HT1080 (cell line): ENCODE data around the gene EBF3. TPM values are rescaled to one million over a fixed set of nuclear protein-coding genes. Genes with fewer than 3 reads are reported as not detected.
"Not testable (repeated sequence)": the region's sequence is repeated elsewhere in the genome, so short reads cannot be mapped to it uniquely, and the experiment has no call there.

ENCODE experiments used
- DNase-seq: peaks from one replicate; pipeline ENCODE4 v3.0.0-alpha.2; 2015; ENCODE audit warnings: low read depth
- total RNA-seq: library from RNA; depleted of rRNA; stranded (reverse); fragments of >200 nt; shearing (Covaris generic); gene quantifications from 2 replicates; pipeline ENCODE4 v1.2.3, GENCODE V29; 2014

The EBF3 gene
- total RNA-seq, 1 experiment from 2014 or later = not detected

DNA sequence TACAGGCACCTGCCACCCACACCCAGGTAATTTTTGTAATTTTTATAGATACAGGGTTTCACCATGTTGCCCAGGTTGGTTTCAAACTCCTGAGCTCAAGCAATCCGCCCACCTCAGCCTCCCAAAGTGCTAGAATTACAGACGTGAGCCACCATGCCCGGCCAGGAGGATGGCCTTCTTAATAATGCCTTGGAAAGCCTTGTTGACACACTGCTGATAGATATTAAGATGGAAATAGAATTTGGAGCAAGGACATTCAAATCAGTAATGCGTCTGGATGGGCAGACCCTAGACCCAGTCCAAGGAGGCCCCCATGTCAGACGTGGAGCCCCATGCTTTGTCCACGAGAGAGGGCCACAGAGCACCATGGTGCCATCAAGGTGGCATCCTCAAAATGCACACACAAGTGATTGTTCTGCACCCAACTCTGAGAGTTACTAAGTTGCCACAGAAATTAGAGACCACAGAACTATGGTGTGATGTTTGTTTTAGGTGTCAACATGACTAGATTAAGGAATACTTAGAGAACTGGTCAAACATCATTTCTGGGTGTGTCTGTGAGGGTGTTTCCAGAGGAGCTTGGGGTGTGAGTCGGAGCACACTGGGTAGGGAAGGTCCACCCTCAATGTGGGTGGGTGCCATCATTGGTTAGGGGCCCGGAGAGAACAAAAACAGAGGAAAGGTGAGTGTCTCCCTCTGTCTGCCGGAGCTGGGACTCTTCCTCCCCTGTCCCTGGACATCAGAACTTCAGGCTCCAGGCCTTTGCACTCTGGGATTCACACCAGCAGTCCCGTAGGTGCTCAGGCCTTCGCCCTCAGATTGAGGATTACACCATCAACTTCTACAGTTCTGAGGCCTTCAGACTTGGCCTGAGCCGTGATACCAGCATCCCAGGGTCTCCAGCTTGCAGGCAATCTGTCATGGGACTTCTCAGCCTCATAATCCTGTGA, 34.5 kb downstream of the EBF3 start:
- DNase-seq = no peak

DNA sequence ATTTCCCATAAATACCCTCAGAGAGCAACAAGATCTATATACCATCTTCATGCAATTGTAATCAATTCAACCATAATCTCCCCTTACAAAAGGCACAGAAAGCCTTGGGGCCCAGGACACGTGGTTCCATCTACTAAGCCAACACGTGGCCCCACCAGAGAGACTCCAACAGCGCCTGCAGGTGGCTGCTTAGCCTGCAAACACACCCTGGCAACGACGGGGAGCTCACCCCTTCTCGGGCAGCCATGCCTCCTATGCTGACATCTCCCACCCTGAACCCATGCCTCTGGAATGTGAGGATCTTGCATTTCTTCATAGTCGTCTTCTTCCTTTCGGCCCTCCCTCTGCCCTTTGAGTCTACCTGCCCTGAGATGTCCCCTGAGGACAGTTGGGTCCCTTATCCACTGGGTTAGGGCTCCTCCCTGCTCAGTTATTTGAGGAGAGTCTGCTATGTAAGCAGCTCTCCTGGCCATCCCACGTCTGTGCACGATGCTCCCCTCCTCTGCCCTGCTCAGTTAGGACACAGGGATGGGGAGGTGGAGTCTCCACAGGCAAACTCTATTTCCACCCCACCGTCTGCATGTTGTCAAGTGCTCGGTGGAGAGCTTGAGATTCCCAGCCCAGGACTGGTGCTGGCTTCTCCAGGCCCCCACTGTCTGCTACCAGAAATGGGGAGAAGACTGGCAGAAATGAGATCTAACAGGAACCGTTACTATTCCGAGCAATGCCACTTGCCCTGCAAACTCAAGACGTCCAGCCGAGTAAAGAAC, 36.5 kb downstream of the EBF3 start:
- DNase-seq = no peak

DNA sequence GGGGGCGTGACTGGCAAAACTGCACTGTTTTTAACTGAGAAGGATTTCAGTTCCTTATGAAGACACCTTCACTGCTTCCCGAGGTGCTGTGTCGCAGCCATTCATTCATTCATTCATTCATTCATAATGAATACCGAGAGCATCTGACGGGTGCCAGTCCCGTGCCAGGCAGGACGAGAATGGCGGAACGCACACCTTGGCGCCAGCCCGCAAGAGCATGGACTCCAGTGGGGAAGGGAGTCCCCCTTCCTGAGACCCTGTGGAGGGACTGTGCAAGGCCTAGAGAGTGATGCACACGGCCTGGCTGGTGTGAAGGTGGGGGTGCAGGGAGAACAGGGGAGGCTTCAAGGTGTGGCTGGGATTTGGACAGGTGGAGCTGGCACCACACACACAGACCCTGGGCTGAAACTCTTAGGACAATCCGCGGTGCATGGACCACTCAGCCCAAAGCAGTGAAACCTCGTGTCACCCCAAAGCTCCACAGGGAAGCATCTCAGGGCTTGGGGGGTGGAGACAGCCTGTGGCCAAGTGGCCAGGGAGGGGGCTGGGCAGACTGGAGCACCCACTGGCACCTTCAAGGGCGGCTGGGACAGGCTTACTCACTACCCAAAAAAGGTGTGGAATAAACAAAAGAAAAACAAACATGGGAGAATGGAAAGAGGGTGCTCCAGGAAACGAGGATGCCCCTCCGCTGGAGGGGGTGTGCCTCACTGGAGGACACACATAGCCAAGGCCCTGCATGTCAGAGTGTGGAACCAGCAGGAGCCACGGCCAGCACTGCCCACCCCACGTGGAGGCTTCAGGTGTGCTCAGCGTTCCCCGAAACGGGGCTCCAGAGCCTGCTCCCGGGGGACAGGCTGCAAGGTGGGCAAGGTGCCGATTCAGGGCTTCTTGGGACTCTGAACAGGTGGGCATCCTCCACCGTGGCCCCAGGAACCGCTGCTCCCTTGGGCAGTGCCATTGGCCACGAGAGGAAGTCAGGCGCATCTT, 37.7 kb downstream of the EBF3 start:
- DNase-seq = no peak

DNA sequence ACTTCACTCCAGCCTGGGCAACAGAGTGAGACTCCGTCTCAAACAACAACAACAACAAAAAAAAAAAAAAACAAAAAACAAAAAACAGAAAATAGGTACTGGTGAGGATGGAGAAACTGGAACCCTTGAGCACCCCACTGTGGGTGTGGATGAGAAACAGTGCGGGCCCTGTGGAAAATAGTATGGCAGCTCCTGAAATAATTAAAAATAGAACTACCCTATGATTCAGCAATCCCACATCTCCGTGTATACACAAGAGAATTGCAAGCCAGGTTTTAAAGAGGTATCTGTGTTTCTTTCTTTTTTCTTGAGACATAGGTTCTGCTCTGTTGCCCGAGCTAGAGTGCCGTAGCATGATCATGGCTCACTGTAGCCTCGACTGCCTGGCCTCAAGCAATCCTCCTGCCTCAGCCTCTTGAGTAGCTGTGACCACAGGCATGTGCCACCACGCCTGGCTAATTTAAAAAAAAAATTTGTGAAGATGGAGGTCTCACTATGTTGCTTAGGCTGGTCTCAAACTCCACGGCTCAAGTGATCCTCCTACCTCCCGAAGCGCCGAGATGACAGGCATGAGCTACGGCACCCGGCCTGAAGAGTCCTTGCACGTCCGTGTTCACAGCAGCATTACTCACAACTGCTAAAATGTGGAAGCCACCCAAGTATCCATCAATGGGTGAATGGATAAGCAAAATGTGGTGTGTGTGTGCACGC, 39.5 kb downstream of the EBF3 start:
- no peak for DNase-seq

DNA sequence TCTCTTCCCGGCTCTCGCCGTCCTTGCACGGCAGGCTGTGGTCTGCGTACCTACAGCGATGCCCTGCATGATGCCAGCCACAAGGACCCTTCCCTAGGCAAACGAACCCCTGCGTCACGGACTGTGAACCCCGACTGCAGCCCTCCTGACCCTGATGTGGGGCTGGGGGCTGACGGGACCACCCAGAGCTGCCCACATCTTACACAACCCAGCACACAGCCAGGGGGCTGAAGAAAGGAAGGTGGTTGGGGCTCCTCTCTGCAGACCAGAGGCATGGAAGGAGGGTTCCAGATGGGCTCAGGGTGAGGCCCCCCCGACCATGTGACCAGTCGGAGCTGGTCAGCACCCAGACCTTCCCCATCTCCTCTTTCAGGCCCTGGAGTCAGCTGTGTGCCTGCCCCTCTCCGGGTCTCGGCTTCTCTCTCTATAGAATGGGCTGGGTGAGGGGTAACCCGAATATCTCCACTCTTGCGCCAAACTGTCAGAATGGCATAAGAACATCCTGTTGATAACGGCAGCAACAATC, 41.4 kb downstream of the EBF3 start:
- DNase-seq = no peak

DNA sequence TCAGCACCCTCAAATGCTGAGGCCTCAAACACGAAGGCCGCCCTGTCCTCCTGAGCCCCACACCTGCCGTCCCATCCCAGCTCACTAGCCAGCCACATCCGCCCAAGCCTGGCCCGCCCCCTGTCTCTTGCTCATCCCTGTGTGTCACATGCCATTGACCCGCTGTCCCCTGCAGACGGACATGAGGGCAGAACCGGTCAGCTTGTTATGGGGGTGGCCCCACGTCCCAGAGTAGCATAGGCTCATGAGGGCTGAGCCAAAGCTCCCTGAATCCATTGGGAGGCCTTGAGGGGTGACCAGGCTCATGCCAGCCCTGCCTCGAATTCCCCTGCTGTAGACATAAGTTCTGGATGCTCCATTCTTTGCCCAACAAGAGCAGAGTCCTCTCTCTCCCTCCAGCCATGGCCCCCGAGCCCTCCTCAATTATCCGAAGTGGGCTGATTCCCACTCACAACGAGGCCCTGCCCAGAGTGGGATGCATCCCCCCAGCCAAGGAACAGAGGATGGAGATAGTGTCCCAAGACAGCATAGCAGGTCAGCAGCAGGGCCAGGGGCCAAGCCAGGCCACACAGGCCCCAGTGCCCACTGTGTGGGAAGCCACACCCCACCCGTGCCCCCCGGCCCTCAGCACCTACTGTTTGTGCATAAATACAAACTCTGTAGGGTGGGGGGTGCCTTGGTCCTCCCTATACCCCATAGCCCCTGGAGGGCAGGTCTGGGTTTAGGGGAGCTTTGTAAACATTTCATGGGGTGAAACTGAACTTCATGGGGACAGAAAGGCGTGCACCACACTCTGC, 42.1 kb downstream of the EBF3 start:
- DNase-seq = no peak

DNA sequence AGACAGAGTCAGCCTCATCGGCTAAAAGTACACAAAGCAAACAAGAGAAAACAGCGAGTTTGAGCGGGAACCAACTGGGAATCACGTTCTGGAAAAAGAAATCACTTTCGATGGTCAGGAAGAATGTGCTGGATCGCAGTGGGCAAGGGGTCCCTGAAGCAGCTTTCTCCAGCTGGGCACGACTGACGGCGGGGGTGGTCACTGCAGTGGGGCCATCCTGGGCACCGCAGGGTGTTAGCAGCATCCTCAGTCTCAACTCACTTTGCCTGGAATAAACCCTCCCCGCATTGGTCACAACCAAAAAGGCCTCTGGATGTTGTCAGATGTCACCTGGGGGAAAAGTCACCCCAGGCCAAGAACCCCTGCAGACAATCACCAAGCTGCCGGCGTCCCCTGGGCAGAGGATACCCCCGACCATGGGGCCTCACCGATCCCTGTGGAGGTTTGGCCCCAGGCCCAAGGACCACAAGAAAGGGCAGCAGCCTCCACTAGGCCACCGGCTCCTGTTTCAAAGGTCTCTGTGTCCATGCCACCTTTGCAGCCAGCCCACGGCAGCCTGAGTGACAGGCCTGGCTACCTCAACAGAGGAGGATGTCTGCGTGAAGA, 42.9 kb downstream of the EBF3 start:
- no peak for DNase-seq

DNA sequence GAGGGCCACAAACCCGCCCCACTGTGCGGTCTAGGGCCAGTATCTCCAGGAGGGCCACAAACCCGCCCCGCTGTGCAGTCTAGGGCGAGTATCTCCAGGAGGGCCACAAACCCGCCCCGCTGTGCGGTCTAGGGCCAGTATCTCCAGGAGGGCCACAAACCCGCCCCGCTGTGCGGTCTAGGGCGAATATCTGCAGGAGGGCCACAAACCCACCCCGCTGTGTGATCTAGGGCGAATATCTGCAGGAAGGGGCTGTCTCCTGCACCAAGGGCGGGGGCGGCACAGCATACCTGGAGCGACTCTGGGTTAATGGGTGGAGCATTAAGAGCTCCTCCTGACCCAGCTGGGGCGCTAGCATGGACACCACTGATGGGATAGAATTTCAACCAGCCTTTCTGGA, 43.9 kb downstream of the EBF3 start:
- DNase-seq = not testable (repeated sequence)

DNA sequence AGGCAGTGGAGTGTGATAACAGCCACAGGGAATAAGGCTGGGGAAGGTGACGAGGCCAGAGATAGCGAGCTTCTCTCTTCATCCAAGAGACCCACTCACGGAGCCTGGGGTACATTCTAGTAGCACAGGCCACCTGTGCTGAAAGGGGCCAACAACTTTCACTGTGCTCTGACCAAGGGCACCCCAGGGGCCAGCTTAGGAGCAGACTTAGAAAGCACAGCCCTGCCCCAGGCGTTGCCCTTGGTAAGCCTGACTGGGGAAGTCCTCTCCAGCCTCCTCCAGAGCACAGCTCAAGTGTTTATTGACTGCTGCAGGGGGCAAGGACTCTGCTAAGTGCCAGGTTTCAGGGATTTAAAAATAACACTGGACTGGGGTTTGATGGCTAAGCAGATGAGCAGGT, 44.7 kb downstream of the EBF3 start:
- DNase-seq = no peak

DNA sequence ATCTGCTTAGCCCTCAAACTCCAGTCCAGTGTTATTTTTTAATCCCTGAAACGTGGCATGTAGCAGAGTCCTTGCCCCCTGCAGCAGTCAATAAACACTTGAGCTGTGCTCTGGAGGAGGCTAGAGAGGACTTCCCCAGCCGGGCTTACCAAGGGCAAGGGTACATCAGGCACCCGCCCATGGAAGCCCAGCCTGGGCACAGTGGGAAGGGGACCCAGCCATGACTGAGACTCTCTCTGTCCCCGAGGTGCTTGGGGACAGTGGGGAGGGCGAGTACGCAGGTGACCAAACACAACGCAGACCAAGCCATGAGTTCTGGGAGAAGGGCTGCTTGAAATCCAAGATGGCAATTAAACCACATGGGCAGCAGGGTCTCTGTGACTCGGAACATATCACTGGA, 45.2 kb downstream of the EBF3 start:
- no peak for DNase-seq

DNA sequence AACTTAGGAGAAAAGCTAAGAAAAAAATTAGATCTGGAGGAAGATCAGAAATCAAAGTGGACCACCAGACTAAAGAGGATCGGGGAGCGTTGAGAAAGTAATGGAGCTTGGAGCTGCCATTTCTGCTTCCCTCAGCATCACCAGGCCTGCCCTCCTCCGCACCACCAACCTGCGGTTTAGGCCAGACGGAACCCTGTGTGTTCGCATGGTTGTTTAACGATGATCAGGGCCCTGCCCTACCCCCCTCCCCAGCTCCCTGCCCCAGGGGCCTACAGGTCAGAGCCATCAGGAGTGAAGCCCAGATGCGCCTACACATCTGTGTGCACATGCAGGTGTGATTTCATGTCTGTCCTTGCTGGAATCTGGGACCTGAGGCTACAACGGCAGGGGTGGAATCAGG, 45.7 kb downstream of the EBF3 start:
- DNase-seq = no peak

DNA sequence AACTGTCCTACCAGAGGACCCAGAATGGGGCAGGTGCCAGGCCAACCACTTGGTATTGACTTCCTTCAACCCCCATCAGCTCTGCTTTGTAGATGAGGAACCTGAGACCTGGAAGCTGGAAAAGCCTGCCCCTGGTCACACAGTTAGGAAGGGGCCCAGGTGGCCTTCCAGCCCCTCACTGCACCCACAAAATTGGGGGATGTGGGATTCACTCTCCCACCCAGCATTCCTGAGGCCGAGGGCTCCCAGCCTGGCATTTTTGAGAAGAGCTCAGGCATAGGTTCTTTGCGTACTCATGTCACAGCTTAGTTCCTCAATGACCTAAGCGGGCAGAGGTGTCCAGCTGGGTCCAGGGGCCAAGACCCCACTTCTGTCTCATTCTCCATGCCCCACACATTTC, 46.1 kb downstream of the EBF3 start:
- no peak for DNase-seq

DNA sequence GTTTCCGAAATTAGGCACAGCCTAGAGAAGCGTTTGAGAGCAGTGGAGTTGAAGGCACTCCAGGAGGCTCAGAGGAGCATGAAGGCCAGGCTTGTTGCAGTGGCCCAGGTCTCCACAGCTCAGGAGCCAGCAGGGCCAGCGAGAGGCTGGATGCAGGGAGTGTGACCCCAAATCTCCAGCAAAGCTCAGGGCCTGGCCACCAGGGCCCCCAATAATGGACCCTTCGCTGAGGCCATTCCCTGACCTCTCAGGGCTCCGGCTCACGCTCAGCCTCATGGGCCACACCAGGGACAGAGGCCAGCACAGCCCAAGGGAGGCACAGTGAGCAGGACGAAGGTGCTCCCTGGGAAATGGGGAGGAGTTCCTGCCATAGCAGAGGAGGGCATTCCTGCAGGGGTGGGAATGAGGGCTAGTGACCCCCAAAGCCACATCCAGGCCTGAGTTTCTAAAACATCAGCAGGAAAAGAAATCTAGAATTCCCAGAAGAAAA, 47.5 kb downstream of the EBF3 start:
- no peak for DNase-seq

DNA sequence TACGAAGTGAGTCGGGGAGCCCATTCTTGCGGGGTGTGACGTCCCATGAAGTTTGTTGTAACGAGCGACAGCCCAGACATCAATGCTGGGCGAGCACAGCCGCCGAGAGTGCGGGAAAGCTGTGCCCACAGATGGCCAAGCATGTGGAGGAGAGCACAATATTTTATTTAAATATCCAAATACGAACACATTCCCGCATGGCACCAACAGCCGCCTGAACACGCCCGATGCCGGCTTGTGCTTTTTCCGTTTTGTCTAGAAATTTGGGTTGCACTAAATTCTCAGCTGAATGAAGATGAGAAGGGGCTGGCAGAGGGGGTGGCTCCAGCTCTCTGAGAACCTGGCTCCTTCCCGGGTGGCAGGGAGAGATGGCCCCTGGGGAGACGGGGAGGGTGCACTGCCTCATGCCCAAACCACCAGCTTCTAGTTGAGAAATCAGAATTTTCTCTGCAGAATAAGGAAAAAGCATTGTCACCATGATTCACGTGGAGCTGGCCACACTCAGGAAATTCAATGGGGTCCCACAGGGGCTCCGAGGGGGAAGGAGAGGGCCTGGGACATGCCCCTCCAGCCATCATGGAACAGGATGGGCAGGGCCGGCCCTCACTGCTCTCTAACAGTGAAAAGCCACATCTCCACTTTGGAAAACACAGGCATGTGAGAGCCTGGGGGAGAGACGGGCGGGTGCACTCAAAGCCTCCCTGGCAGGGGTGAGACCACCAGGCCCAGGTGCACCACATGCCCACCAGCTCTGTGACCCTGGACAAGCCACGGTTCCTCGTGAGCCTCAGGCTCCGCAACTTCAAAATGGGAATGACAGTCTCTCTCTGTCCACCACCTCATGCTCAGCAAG, 48.3 kb downstream of the EBF3 start:
- no peak for DNase-seq

DNA sequence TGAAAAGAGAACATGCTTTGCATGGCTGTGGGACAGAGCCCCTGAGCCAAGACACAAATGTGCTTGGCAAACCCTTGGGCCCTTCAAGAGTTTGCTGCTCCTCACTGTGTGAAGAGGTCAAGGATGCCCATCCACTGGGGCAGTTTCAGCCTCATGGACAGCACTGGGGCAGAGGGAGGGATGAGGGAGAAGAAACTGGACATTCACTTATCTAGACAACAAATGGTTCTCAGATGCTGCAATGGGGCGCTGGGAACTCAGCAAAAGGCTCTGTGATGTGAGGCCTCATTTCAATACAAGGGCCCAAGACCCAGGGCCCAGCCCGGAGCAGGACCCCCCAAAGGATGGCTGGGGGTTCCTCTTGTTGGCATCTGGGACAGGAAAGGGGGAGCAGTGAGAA, 49.1 kb downstream of the EBF3 start:
- DNase-seq = no peak

DNA sequence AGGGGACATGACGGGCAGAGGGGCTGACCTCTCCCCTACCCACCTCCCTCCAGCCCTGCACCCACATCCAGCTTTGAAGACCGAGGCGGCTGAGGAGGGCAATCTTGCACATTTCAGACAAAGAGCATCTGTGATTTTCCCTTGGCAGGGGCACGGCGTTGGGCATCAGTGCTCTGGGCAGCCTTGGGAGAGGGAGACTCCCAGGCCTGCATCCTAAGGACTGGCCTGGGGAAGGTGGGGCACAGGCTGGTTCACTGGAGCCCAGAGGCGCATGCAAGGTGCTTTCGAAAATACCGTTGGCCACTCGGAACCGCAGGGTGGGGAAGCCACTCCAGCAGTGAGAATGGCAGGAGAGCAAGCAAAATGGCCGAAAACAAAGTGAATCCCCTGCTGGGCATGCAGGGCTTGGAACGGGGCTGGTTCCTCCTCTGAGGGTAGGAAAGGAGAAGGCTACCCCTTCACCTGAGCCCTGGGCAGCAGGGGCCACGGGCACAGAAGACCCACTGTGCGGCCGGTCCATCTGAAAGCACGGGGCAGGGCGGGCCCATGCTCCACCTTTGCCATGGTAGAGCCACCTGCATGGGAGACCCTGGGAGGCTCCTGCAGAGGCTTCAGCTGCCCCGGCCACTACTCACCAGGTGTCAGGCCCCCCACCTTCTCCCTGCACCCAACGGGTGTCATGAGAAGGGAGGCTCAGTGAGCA, 49.8 kb downstream of the EBF3 start:
- no peak for DNase-seq

DNA sequence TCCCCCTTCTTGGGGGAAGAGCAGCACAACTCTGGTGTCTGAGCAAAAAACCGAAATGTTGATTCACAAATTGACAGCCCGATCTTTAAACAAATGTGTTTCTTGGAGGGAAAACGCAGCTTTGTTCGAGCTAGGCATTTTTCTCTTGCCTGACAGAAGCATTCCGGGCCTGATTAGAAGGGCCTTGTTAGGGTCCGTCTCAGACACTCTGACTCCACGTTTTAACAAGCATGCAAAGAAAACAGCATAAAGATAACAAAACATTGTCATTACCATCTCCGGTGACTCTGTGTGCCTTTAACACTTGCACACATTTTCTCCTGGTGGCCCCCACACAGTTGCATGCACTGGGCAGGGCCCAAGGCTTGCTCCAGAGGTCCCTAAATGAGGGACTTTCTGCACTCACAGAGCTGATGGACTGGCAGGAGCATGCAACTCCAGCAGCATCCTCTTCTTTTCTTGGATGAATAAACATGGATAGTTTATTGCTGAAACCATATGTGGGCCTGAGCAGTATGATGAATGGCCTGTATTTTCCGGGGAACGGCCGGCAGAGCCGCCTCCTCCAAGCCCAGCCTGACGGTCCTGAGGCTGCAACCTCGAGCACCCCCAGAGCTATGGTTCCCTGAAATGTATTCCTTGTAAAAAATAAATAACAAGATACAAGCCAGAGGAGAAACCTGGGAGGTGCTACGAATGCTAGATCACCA, 50.9 kb downstream of the EBF3 start:
- DNase-seq = no peak
